HL-60 (cell line): Measurements from ENCODE around the gene PCCA.

Source experiments
- DNase-seq, 2 experiments: peaks; one replicate each; pipeline ENCODE4 v3.0.0-alpha.2; 2010 to 2020; ENCODE audit warnings: low read depth in 1 of 2, low spot score in 1 of 2
- H3K27ac ChIP-seq: fragments of 250-450 bp; sonication (Bioruptor Pico); replicated peaks from 2 replicates; pipeline ENCODE4 v1.5.1; 2020; ENCODE audit warnings: mild to moderate bottlenecking, moderate library complexity
- H3K27me3 ChIP-seq: fragments of 250-450 bp; sonication (Bioruptor Pico); 2 replicates; pipeline ENCODE4 v1.5.1; 2021; ENCODE audit warnings: mild to moderate bottlenecking, moderate library complexity; ENCODE audit not compliant: insufficient read depth, poor library complexity, severe bottlenecking
- H3K4me3 ChIP-seq: replicated peaks from 2 replicates; pipeline ENCODE4 v1.5.1; 2011; ENCODE audit warnings: mild to moderate bottlenecking, control low read depth, low read length; ENCODE audit not compliant: insufficient read depth
- CTCF ChIP-seq: IDR thresholded peaks from one replicate; pipeline ENCODE4 v1.5.1; 2011; ENCODE audit warnings: low read length, control low read depth, inconsistent platforms; ENCODE audit not compliant: insufficient read depth
- GABPA ChIP-seq: IDR thresholded peaks from 2 replicates; pipeline ENCODE4 v1.6.1; 2012; ENCODE audit warnings: low read depth
- POLR2AphosphoS5 ChIP-seq: IDR thresholded peaks from 2 replicates; pipeline ENCODE4 v1.6.1; 2012; ENCODE audit warnings: low read depth
- REST ChIP-seq: IDR thresholded peaks from 2 replicates; pipeline ENCODE4 v1.6.1; 2012; ENCODE audit warnings: low read depth; ENCODE audit not compliant: insufficient replicate concordance
- SPI1 ChIP-seq: IDR thresholded peaks from 2 replicates; pipeline ENCODE4 v1.6.1; 2012; ENCODE audit warnings: low read depth, mild to moderate bottlenecking, borderline replicate concordance

The PCCA gene

GRCh38 chr13:100395698-100396373 lies 306.9 kb downstream of the PCCA start:
- no peak overlapping the region for H3K4me3 ChIP-seq
- DNase-seq: no peak
- H3K27me3 ChIP-seq: no peaks in the 10 kb centered on the region
- H3K27ac ChIP-seq: no peak overlapping the region
- TF ChIP-seq GABPA: no peak
- TF ChIP-seq REST: no peak
- TF ChIP-seq POLR2AphosphoS5: no peak
- TF ChIP-seq SPI1: no peak
- no peak for TF ChIP-seq CTCF

GRCh38 chr13:100396776-100397175 lies 307.9 kb downstream of the PCCA start:
- no peak for DNase-seq
- Histone ChIP-seq H3K27ac (no peak overlapping the region), H3K4me3 (no peak overlapping the region), H3K27me3 (no peaks in the 10 kb centered on the region)
- TF ChIP-seq CTCF (no peak), POLR2AphosphoS5 (no peak), REST (no peak), SPI1 (no peak), GABPA (no peak)

- TF ChIP-seq POLR2AphosphoS5: no peak
- TF ChIP-seq CTCF: no peak
- no peak for TF ChIP-seq GABPA
- TF ChIP-seq REST: no peak
- TF ChIP-seq SPI1: no peak
- Histone ChIP-seq H3K27ac (no peak overlapping the region), H3K4me3 (no peak overlapping the region), H3K27me3 (no peaks in the 10 kb centered on the region)
- DNase-seq: no peak
Measured at GRCh38 chr13:100397627-100398026, 308.7 kb downstream of the PCCA start.
